ENCODE data around the gene SP140. TPM values are rescaled to one million over a fixed set of nuclear protein-coding genes. Genes with fewer than 3 reads are reported as not detected.

The SP140 gene
- total and polyA plus RNA-seq, 2 of the 13 experiments (the other 11 are each of a cell fraction or from before 2014, with no cell fraction given): 0.57 to 0.80 TPM

DNA sequence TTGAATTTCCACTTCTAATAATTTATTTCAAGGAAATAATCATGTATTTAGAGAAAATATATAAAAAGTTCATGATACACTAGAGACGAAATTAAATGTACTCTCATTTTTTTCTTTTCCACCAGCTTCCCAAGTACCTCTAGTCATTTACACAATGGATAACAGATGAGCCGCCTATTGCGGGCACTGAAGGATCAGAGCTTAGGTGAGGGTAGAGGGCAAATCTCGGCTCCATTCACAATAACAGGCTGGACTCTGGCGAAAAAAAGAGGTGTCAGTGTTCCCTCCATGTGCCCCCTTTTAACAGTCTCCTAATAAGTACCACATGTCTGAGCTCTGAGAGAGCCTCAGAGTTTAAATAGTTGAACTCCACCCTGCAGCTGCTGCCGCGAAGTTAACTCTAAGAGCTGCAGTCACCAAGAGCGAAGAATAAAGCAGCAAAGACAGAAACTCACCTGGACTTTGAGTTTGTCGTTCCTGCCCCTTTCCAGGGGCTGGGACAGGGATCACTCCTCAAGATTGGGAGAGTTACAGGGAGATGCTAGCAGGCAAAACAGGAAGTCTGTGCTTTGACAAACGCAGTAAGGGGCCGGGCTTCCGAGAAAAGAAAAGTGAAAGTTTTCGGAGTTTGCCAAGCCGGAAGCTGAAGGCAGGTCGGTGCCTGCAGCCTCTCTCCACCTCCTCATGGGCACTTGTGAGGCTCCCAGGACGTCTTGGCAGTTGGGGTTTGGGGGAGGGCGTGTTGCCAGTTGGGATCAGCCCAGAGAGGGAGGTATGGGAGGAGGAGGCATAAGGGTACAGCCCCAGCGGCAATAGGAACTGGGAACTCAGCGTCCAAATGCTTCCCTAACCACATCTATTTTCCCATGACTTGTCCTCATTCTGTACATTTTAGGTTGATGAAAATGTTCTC is 5.9 kb upstream of the SP140 start, which contains the start of gene SP110 (continued):
- TF ChIP-seq NONO (IDR thresholded peaks at IDR 0.05): no peak
- TF ChIP-seq NONO (CRISPR knock-in tag; conservative IDR thresholded peaks at IDR 0.05): 0 out of 2 replicates have a peak, but pooled peaks have one; percentile 39
- TF ChIP-seq DMAP1 (CRISPR knock-in tag; IDR thresholded peaks at IDR 0.05): peak; percentile 50; the same call in 1 of the 2 replicates
- TF ChIP-seq ISX (CRISPR knock-in tag; conservative IDR thresholded peaks at IDR 0.05): no peak
- no peak for TF ChIP-seq NR3C1 (CRISPR knock-in tag; IDR thresholded peaks at IDR 0.05)
- no peak for TF ChIP-seq ZNF766 (CRISPR knock-in tag; IDR thresholded peaks at IDR 0.05; ENCODE audit: borderline replicate concordance)
- 0 out of 2 replicates have a peak, but pooled peaks have one; percentile 41 for TF ChIP-seq ZSCAN29 (CRISPR knock-in tag; conservative IDR thresholded peaks at IDR 0.05)
- no peak for TF ChIP-seq CREB1 (IDR thresholded peaks at IDR 0.05)
- peak; percentile 49 for TF ChIP-seq CREB1 (CRISPR knock-in tag; IDR thresholded peaks at IDR 0.05)
- TF ChIP-seq ELF1 (CRISPR knock-in tag; IDR thresholded peaks at IDR 0.05): peak; percentile 94
- TF ChIP-seq ZNF572 (CRISPR knock-in tag; IDR thresholded peaks at IDR 0.05): peak; percentile 57; the same call in 1 of the 2 replicates
- peak; percentile 72; the same call in 1 of the 2 replicates for TF ChIP-seq PHF8 (CRISPR knock-in tag; IDR thresholded peaks at IDR 0.05)
- TF ChIP-seq GLI4 (CRISPR knock-in tag; IDR thresholded peaks at IDR 0.05; ENCODE audit: borderline replicate concordance): 0 out of 2 replicates have a peak, but pooled peaks have one; percentile 73
- peak; percentile 20; the same call in 1 of the 2 replicates for TF ChIP-seq CREM (IDR thresholded peaks at IDR 0.05)
- no peak for TF ChIP-seq CREM (CRISPR knock-in tag; IDR thresholded peaks at IDR 0.05)
- TF ChIP-seq, protein P1, sequence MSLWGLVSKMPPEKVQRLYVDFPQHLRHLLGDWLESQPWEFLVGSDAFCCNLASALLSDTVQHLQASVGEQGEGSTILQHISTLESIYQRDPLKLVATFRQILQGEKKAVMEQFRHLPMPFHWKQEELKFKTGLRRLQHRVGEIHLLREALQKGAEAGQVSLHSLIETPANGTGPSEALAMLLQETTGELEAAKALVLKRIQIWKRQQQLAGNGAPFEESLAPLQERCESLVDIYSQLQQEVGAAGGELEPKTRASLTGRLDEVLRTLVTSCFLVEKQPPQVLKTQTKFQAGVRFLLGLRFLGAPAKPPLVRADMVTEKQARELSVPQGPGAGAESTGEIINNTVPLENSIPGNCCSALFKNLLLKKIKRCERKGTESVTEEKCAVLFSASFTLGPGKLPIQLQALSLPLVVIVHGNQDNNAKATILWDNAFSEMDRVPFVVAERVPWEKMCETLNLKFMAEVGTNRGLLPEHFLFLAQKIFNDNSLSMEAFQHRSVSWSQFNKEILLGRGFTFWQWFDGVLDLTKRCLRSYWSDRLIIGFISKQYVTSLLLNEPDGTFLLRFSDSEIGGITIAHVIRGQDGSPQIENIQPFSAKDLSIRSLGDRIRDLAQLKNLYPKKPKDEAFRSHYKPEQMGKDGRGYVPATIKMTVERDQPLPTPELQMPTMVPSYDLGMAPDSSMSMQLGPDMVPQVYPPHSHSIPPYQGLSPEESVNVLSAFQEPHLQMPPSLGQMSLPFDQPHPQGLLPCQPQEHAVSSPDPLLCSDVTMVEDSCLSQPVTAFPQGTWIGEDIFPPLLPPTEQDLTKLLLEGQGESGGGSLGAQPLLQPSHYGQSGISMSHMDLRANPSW (CRISPR knock-in tag; IDR thresholded peaks at IDR 0.05; ENCODE audit: borderline replicate concordance): peak; percentile 79
- TF ChIP-seq MTA1 (CRISPR knock-in tag; IDR thresholded peaks at IDR 0.05; ENCODE audit: borderline replicate concordance): no peak
- peak; percentile 44 for TF ChIP-seq HDAC1 (CRISPR knock-in tag; IDR thresholded peaks at IDR 0.05)
- TF ChIP-seq, protein P2, sequence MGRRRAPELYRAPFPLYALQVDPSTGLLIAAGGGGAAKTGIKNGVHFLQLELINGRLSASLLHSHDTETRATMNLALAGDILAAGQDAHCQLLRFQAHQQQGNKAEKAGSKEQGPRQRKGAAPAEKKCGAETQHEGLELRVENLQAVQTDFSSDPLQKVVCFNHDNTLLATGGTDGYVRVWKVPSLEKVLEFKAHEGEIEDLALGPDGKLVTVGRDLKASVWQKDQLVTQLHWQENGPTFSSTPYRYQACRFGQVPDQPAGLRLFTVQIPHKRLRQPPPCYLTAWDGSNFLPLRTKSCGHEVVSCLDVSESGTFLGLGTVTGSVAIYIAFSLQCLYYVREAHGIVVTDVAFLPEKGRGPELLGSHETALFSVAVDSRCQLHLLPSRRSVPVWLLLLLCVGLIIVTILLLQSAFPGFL (CRISPR knock-in tag; IDR thresholded peaks at IDR 0.05): no peak
- 0 out of 2 replicates have a peak, but pooled peaks have one; percentile 55 for TF ChIP-seq MEF2D (CRISPR knock-in tag; IDR thresholded peaks at IDR 0.05)
- 0 out of 2 replicates have a peak, but pooled peaks have one; percentile 31 for TF ChIP-seq CBFB (CRISPR knock-in tag; IDR thresholded peaks at IDR 0.05)
- TF ChIP-seq, protein P3, sequence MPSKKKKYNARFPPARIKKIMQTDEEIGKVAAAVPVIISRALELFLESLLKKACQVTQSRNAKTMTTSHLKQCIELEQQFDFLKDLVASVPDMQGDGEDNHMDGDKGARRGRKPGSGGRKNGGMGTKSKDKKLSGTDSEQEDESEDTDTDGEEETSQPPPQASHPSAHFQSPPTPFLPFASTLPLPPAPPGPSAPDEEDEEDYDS (CRISPR knock-in tag; IDR thresholded peaks at IDR 0.05): no peak
- no peak for TF ChIP-seq FOXM1 (CRISPR knock-in tag; IDR thresholded peaks at IDR 0.05)
- TF ChIP-seq, protein P4, sequence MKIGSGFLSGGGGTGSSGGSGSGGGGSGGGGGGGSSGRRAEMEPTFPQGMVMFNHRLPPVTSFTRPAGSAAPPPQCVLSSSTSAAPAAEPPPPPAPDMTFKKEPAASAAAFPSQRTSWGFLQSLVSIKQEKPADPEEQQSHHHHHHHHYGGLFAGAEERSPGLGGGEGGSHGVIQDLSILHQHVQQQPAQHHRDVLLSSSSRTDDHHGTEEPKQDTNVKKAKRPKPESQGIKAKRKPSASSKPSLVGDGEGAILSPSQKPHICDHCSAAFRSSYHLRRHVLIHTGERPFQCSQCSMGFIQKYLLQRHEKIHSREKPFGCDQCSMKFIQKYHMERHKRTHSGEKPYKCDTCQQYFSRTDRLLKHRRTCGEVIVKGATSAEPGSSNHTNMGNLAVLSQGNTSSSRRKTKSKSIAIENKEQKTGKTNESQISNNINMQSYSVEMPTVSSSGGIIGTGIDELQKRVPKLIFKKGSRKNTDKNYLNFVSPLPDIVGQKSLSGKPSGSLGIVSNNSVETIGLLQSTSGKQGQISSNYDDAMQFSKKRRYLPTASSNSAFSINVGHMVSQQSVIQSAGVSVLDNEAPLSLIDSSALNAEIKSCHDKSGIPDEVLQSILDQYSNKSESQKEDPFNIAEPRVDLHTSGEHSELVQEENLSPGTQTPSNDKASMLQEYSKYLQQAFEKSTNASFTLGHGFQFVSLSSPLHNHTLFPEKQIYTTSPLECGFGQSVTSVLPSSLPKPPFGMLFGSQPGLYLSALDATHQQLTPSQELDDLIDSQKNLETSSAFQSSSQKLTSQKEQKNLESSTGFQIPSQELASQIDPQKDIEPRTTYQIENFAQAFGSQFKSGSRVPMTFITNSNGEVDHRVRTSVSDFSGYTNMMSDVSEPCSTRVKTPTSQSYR (CRISPR knock-in tag; IDR thresholded peaks at IDR 0.05; ENCODE audit: borderline replicate concordance): peak; percentile 24; the same call in 1 of the 2 replicates
- no peak for TF ChIP-seq DR1 (CRISPR knock-in tag; IDR thresholded peaks at IDR 0.05)
